OCI-LY1 (cell line): ENCODE measurements around the gene FPR3.

Experiments
- H2AFZ ChIP-seq: fragments of 200-600 bp; sonication (generic), shearing (Covaris generic); 2 replicates; pipeline ENCODE4 v1.6.0; 2014; ENCODE audit warnings: antibody characterized with exemption, mild to moderate bottlenecking, low read length
- H3F3A ChIP-seq: fragments of 200-600 bp; sonication (generic), shearing (Covaris generic); 2 replicates; pipeline ENCODE4 v1.6.0; 2014; ENCODE audit warnings: mild to moderate bottlenecking, antibody characterized with exemption, low read length, moderate library complexity; ENCODE audit not compliant: insufficient read depth
- H3K27ac ChIP-seq: fragments of 200-600 bp; sonication (generic); 2 replicates; pipeline ENCODE4 v1.5.1; 2014; ENCODE audit warnings: low read length, mixed run types, mild to moderate bottlenecking, low read depth; ENCODE audit not compliant: poor library complexity, severe bottlenecking
- H3K27me3 ChIP-seq: fragments of 200-600 bp; sonication (generic); 2 replicates; pipeline ENCODE4 v1.6.0; 2014; ENCODE audit warnings: antibody characterized with exemption, mild to moderate bottlenecking, low read length, moderate library complexity; ENCODE audit not compliant: insufficient read depth
- H3K36me3 ChIP-seq: fragments of 200-600 bp; sonication (generic); 2 replicates; pipeline ENCODE4 v1.6.1; 2014; ENCODE audit warnings: mild to moderate bottlenecking, antibody characterized with exemption, low read length, moderate library complexity, mixed read lengths; ENCODE audit not compliant: insufficient read depth
- H3K4me1 ChIP-seq: fragments of 200-600 bp; sonication (generic); 2 replicates; pipeline ENCODE4 v1.5.1; 2014; ENCODE audit warnings: mild to moderate bottlenecking, low read length, moderate library complexity; ENCODE audit not compliant: insufficient read depth, severe bottlenecking
- H3K4me2 ChIP-seq: fragments of 200-600 bp; sonication (generic), shearing (Covaris generic); 2 replicates; pipeline ENCODE4 v1.6.1; 2014; ENCODE audit warnings: low read length
- H3K4me3 ChIP-seq: fragments of 200-600 bp; sonication (generic); 2 replicates; pipeline ENCODE4 v1.5.1; 2014; ENCODE audit warnings: low read length, low read depth, mild to moderate bottlenecking, mixed read lengths; ENCODE audit not compliant: poor library complexity, severe bottlenecking
- H3K79me2 ChIP-seq: fragments of 200-600 bp; shearing (Covaris generic); 2 replicates; pipeline ENCODE4 v1.6.1; 2016; ENCODE audit warnings: mixed run types, low read length, mixed read lengths; ENCODE audit not compliant: insufficient read depth
- H3K9ac ChIP-seq: fragments of 200-600 bp; sonication (generic), shearing (Covaris generic); 2 replicates; pipeline ENCODE4 v1.6.1; 2014; ENCODE audit warnings: mild to moderate bottlenecking, low read length, mixed read lengths
- H3K9me2 ChIP-seq: fragments of 200-600 bp; sonication (generic), shearing (Covaris generic); 2 replicates; pipeline ENCODE4 v1.6.1; 2014; ENCODE audit warnings: low read depth, mild to moderate bottlenecking, low read length, mixed read lengths
- H3K9me3 ChIP-seq: fragments of 200-600 bp; shearing (Covaris generic); 2 replicates; pipeline ENCODE4 v1.6.1; 2014; ENCODE audit warnings: low read length, mixed read lengths
- H4K20me1 ChIP-seq: fragments of 200-600 bp; sonication (generic), shearing (Covaris generic); 2 replicates; pipeline ENCODE4 v1.6.0; 2016; ENCODE audit warnings: mild to moderate bottlenecking, low read length; ENCODE audit not compliant: insufficient read depth
- CTCF ChIP-seq: fragments of 200-600 bp; sonication (generic), shearing (Covaris generic); IDR thresholded peaks from 2 replicates; pipeline ENCODE4 v1.5.1; 2017; ENCODE audit warnings: mild to moderate bottlenecking, antibody characterized with exemption, low read length, moderate library complexity, mixed read lengths
- EZH2 ChIP-seq: fragments of 200-600 bp; sonication (generic), shearing (Covaris generic); IDR thresholded peaks from 2 replicates; pipeline ENCODE4 v1.8.0; 2017; ENCODE audit warnings: borderline replicate concordance, mixed run types, mild to moderate bottlenecking, antibody characterized with exemption, low read length, moderate library complexity, mixed read lengths

Gene FPR3

GRCh38 chr19:51761696-51762095 lies 33.3 kb upstream of the FPR3 start:
- no peaks in the 10 kb centered on the region for H4K20me1 ChIP-seq
- H2AFZ ChIP-seq = no peak overlapping the region
- TF ChIP-seq CTCF = no peak
- no peak for TF ChIP-seq EZH2
- no peaks in the 10 kb centered on the region for H3K9me3 ChIP-seq
- H3F3A ChIP-seq = no peaks in the 10 kb centered on the region
- no peak overlapping the region for H3K4me3 ChIP-seq
- H3K4me1 ChIP-seq = no peaks in the 10 kb centered on the region
- H3K36me3 ChIP-seq = no peaks in the 10 kb centered on the region
- H3K27ac ChIP-seq = no peak overlapping the region
- H3K79me2 ChIP-seq = no peaks in the 10 kb centered on the region
- no peak overlapping the region for H3K9ac ChIP-seq
- no peaks in the 10 kb centered on the region for H3K9me2 ChIP-seq
- no peak overlapping the region for H3K4me2 ChIP-seq
- no peaks in the 10 kb centered on the region for H3K27me3 ChIP-seq

GRCh38 chr19:51765086-51765485 lies 29.9 kb upstream of the FPR3 start:
- H3K4me2 ChIP-seq = no peak overlapping the region
- H3K27me3 ChIP-seq = no peaks in the 10 kb centered on the region; the same call in 1 of the 2 replicates
- H3K36me3 ChIP-seq = no peaks in the 10 kb centered on the region
- no peaks in the 10 kb centered on the region for H3K79me2 ChIP-seq
- no peaks in the 10 kb centered on the region for H4K20me1 ChIP-seq
- no peak overlapping the region for H3K27ac ChIP-seq
- H3K9me2 ChIP-seq = no peaks in the 10 kb centered on the region
- no peaks in the 10 kb centered on the region for H3F3A ChIP-seq
- H3K4me1 ChIP-seq = no peaks in the 10 kb centered on the region
- no peak overlapping the region for H2AFZ ChIP-seq
- H3K9me3 ChIP-seq = no peaks in the 10 kb centered on the region
- H3K9ac ChIP-seq = no peak overlapping the region
- no peak for TF ChIP-seq CTCF
- TF ChIP-seq EZH2 = no peak
- no peak overlapping the region for H3K4me3 ChIP-seq

GRCh38 chr19:51766461-51766860 lies 28.5 kb upstream of the FPR3 start:
- Histone ChIP-seq H3K27ac (no peak overlapping the region), H3K4me1 (no peaks in the 10 kb centered on the region), H3K4me2 (no peak overlapping the region), H3K9me2 (no peaks in the 10 kb centered on the region), H3K9ac (no peak overlapping the region), H2AFZ (no peak overlapping the region), H3F3A (no peaks in the 10 kb centered on the region), H4K20me1 (no peaks in the 10 kb centered on the region), H3K79me2 (no peaks in the 10 kb centered on the region), H3K36me3 (no peaks in the 10 kb centered on the region), H3K4me3 (no peak overlapping the region), H3K27me3 (no peaks in the 10 kb centered on the region; the same call in 1 of the 2 replicates), H3K9me3 (no peaks in the 10 kb centered on the region)
- no peak for TF ChIP-seq EZH2
- no peak for TF ChIP-seq CTCF
